GM19240 (cell line): ENCODE data around the gene PCNT.

ENCODE experiments used
- DNase-seq: peaks from one replicate; pipeline ENCODE4 v3.0.0; 2011; ENCODE audit warnings: low spot score; ENCODE audit not compliant: insufficient read length

The PCNT gene

GRCh38 chr21:46336603-46337002, 12.6 kb downstream of the PCNT start:
- DNase-seq = no peak

- no peak for DNase-seq
Observed at GRCh38 chr21:46340998-46341397, 17.0 kb downstream of the PCNT start.

- DNase-seq = no peak
Observed at GRCh38 chr21:46344219-46344915, 20.4 kb downstream of the PCNT start.

GRCh38 chr21:46345861-46346260, 21.9 kb downstream of the PCNT start:
- no peak for DNase-seq

- no peak for DNase-seq
Observed at GRCh38 chr21:46346296-46347202, 22.6 kb downstream of the PCNT start.

GRCh38 chr21:46347203-46347550, 23.2 kb downstream of the PCNT start:
- DNase-seq = no peak

- no peak for DNase-seq
Observed at GRCh38 chr21:46347791-46348381, 23.9 kb downstream of the PCNT start.

GRCh38 chr21:46349134-46349760, 25.3 kb downstream of the PCNT start:
- no peak for DNase-seq

GRCh38 chr21:46350571-46350970, 26.6 kb downstream of the PCNT start:
- DNase-seq = no peak

- no peak for DNase-seq
Observed at GRCh38 chr21:46350981-46351380, 27.0 kb downstream of the PCNT start.

GRCh38 chr21:46351476-46352163, 27.7 kb downstream of the PCNT start:
- DNase-seq = no peak

- DNase-seq = no peak
Observed at GRCh38 chr21:46352164-46352515, 28.2 kb downstream of the PCNT start.

GRCh38 chr21:46352913-46353312, 29.0 kb downstream of the PCNT start:
- no peak for DNase-seq

- DNase-seq = no peak
Observed at GRCh38 chr21:46354046-46354445, 30.1 kb downstream of the PCNT start.

- no peak for DNase-seq
Observed at GRCh38 chr21:46354518-46354917, 30.6 kb downstream of the PCNT start.

GRCh38 chr21:46355161-46356004, 31.4 kb downstream of the PCNT start:
- no peak for DNase-seq

- DNase-seq = no peak
Observed at GRCh38 chr21:46356005-46356338, 32.0 kb downstream of the PCNT start.

- DNase-seq = no peak
Observed at GRCh38 chr21:46356494-46357334, 32.8 kb downstream of the PCNT start.

- DNase-seq = no peak
Observed at GRCh38 chr21:46357335-46357604, 33.3 kb downstream of the PCNT start.
